ENCODE results near the gene SLC17A7.

The SLC17A7 gene

GRCh38 chr19:49430172-49430677 is 11.1 kb downstream of the SLC17A7 start (continued):
- TF ChIP-seq, protein P1, sequence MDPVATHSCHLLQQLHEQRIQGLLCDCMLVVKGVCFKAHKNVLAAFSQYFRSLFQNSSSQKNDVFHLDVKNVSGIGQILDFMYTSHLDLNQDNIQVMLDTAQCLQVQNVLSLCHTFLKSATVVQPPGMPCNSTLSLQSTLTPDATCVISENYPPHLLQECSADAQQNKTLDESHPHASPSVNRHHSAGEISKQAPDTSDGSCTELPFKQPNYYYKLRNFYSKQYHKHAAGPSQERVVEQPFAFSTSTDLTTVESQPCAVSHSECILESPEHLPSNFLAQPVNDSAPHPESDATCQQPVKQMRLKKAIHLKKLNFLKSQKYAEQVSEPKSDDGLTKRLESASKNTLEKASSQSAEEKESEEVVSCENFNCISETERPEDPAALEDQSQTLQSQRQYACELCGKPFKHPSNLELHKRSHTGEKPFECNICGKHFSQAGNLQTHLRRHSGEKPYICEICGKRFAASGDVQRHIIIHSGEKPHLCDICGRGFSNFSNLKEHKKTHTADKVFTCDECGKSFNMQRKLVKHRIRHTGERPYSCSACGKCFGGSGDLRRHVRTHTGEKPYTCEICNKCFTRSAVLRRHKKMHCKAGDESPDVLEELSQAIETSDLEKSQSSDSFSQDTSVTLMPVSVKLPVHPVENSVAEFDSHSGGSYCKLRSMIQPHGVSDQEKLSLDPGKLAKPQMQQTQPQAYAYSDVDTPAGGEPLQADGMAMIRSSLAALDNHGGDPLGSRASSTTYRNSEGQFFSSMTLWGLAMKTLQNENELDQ (tag by site-specific recombination; IDR thresholded peaks at IDR 0.05; ENCODE audit: low read depth): no peak
- TF ChIP-seq ZNF660 (tag by site-specific recombination; IDR thresholded peaks at IDR 0.05) (no peak), ZNF580 (tag by site-specific recombination; IDR thresholded peaks at IDR 0.05) (peak; percentile 24; the same call in 1 of the 2 replicates), PRDM1 (tag by site-specific recombination; IDR thresholded peaks at IDR 0.05) (peak; percentile 76), ZNF623 (tag by site-specific recombination; IDR thresholded peaks at IDR 0.05) (peak; percentile 41), SP2 (tag by site-specific recombination; IDR thresholded peaks at IDR 0.05) (no peak), ZBTB20 (tag by site-specific recombination; IDR thresholded peaks at IDR 0.05) (no peak), ZNF239 (tag by site-specific recombination; IDR thresholded peaks at IDR 0.05) (no peak), SETDB1 (IDR thresholded peaks at IDR 0.05; ENCODE audit: insufficient read length, low read length) (no peak), ZNF214 (tag by site-specific recombination; IDR thresholded peaks at IDR 0.05; ENCODE audit: borderline replicate concordance) (no peak), GLI4 (tag by site-specific recombination; IDR thresholded peaks at IDR 0.05) (no peak), ZNF76 (tag by site-specific recombination; IDR thresholded peaks at IDR 0.05; ENCODE audit: borderline replicate concordance, low read depth) (no peak), GFI1B (tag by site-specific recombination; IDR thresholded peaks at IDR 0.05) (no peak), ZNF391 (tag by site-specific recombination; IDR thresholded peaks at IDR 0.05; ENCODE audit: borderline replicate concordance, low read depth) (no peak), GLIS2 (tag by site-specific recombination; IDR thresholded peaks at IDR 0.05) (0 out of 2 replicates have a peak, but pooled peaks have one; percentile 12)
- TF ChIP-seq, protein P2, sequence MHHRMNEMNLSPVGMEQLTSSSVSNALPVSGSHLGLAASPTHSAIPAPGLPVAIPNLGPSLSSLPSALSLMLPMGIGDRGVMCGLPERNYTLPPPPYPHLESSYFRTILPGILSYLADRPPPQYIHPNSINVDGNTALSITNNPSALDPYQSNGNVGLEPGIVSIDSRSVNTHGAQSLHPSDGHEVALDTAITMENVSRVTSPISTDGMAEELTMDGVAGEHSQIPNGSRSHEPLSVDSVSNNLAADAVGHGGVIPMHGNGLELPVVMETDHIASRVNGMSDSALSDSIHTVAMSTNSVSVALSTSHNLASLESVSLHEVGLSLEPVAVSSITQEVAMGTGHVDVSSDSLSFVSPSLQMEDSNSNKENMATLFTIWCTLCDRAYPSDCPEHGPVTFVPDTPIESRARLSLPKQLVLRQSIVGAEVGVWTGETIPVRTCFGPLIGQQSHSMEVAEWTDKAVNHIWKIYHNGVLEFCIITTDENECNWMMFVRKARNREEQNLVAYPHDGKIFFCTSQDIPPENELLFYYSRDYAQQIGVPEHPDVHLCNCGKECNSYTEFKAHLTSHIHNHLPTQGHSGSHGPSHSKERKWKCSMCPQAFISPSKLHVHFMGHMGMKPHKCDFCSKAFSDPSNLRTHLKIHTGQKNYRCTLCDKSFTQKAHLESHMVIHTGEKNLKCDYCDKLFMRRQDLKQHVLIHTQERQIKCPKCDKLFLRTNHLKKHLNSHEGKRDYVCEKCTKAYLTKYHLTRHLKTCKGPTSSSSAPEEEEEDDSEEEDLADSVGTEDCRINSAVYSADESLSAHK (tag by site-specific recombination; IDR thresholded peaks at IDR 0.05): peak; percentile 100
- TF ChIP-seq, protein P3, sequence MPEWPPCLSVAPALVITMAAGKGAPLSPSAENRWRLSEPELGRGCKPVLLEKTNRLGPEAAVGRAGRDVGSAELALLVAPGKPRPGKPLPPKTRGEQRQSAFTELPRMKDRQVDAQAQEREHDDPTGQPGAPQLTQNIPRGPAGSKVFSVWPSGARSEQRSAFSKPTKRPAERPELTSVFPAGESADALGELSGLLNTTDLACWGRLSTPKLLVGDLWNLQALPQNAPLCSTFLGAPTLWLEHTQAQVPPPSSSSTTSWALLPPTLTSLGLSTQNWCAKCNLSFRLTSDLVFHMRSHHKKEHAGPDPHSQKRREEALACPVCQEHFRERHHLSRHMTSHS (tag by site-specific recombination; IDR thresholded peaks at IDR 0.05): no peak

DNA sequence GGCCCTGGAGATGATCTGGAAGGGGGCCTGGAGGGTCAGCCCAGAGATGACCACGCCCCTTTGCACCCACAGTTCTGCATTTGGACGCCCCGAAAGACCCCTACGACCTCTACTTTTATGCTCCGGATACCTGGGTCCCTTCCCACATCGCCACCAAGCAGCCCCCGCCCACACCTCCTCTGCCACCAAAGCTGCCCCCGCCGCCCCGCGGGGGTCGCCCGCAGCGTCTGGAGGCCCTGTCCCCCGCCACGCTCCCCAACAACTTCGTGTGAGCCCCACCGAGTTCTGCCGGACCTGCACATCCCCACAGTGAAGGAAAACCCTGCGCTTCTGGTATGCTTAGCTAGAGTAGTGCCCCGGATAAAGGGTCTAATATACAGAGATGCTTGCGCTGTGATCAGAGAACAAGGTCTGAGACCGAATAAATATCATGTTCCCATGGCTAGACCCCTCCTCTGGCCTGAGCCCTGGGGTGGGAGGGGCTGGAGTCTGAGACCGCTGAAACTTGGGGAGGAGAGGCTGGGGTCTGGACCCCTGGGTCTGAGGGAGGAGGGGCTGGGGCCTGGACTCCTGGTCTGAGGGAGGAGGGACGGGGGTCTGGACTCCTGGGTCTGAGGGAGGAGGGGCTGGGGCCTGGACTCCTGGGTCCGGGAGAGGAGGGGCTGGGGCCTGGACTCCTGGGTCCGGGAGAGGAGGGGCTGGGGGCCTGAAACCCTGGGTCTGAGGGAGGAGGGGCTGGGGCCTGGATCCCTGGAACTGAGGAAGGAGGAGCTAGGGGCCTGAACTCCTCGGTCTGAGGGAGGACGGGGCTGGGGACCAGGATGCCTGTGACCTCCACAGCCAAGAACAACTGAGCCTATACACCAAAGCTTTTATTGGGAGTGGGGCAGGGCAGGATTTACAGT is 12.5 kb downstream of the SLC17A7 start:
- H3K4me3 ChIP-seq (ENCODE audit: low read depth, low read length): no peak overlapping the region
- ChIA-PET POLR2A (no interaction called here), CTCF (interaction anchor here (0.7 to 1.9 kb wide), 4 partner anchors 10 to 118 kb away, joined by 3 to 11 read pairs (median 5); no protein-coding TSS in a partner anchor)
- H3K9me3 ChIP-seq (ENCODE audit: control insufficient read depth, insufficient read depth, low read depth, low read length): no peaks in the 10 kb centered on the region
- no peaks in the 10 kb centered on the region for H3K4me1 ChIP-seq (ENCODE audit: control insufficient read depth, insufficient read depth, low read length)
- H3K27ac ChIP-seq (ENCODE audit: extremely low read depth, low read depth, low read length): no peak overlapping the region
- H3K36me3 ChIP-seq (ENCODE audit: control insufficient read depth in 2 of 2, insufficient read depth in 1 of 2, low read length in 2 of 2): no peaks in the 10 kb centered on the region
- TF ChIP-seq, protein P1 (tag by site-specific recombination; IDR thresholded peaks at IDR 0.05; ENCODE audit: low read depth): no peak
- TF ChIP-seq ZNF19 (tag by site-specific recombination; IDR thresholded peaks at IDR 0.05; ENCODE audit: low read depth) (no peak), PATZ1 (tag by site-specific recombination; IDR thresholded peaks at IDR 0.05) (0 out of 2 replicates have a peak, but pooled peaks have one; percentile 7), KLF9 (tag by site-specific recombination; IDR thresholded peaks at IDR 0.05; ENCODE audit: low read depth) (peak; percentile 7; the same call in 1 of the 2 replicates)

Measured in HEK293 (cell line).